Activated CD4-positive, alpha-beta T cell treated with anti-CD3 and anti-CD28 coated beads for 48 hours (primary cell): ENCODE measurements around the gene ACSS2.

Experiments
- DNase-seq: peaks from one replicate; pipeline ENCODE4 v3.0.0-alpha.2; 2020

ACSS2 gene, protein sequence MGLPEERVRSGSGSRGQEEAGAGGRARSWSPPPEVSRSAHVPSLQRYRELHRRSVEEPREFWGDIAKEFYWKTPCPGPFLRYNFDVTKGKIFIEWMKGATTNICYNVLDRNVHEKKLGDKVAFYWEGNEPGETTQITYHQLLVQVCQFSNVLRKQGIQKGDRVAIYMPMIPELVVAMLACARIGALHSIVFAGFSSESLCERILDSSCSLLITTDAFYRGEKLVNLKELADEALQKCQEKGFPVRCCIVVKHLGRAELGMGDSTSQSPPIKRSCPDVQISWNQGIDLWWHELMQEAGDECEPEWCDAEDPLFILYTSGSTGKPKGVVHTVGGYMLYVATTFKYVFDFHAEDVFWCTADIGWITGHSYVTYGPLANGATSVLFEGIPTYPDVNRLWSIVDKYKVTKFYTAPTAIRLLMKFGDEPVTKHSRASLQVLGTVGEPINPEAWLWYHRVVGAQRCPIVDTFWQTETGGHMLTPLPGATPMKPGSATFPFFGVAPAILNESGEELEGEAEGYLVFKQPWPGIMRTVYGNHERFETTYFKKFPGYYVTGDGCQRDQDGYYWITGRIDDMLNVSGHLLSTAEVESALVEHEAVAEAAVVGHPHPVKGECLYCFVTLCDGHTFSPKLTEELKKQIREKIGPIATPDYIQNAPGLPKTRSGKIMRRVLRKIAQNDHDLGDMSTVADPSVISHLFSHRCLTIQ

DNA sequence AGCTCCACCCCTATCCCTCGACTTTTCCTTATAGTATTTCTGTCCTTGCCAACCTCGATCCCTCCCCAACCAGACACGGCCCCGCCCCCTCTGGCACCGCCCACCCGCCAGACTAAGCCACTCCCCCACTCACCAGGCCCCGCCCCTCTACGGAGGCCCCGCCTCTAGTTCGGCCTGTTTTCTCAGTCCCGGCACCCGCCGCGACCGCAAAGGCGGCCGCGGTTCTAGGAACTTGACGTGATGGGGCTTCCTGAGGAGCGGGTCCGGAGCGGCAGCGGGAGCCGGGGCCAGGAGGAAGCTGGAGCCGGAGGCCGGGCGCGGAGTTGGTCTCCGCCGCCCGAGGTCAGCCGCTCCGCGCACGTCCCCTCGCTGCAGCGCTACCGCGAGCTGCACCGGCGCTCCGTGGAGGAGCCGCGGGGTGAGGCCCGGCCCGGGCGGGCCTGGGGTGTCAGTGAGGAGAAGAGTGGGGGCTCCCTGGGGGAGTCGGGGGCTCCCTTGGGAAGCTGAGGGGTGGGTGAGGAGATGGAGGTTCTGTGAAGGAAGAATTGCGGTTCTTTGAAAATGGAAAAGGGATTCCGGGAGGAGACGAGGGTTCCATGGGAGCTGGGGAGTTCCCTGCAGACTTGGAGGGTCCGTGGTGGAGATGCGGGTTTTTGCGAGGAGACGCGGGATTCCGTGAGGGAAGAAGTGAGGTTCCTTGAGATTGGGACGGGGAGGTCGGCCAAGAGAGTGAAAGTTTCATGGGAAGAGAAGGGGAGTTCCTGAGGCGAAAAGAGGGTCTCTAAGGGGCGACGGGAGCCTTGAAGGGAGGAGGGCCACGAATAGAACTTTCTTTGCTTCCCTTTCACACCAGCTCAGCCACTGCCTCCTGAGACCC lies at the start of gene ACSS2:
ACSS2 (plus strand) TSS at position 207 of the 877 bp plus-strand sequence; CDS start at position 241, 34 bp downstream.
- DNase-seq, result peak; percentile 99

DNA sequence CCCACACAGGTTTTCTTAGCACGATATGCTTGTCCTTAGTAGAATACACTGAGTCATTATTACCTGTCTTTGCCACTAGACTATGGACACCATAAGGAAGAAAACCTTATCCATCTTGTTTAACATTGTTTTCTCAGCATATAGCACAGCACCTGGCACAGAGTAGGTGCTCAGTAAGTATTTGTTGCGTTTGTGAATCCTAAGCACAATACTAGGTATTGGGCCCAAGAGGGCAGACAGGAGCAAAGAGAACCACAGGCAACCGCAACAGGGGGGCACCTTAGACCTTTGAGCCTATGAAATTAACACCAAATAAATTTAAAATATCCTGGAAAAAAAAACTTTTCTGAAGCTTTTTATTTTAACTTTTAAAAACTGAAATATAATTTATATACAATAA lies 47.2 kb upstream of the ACSS2 start:
- DNase-seq, result no peak

DNA sequence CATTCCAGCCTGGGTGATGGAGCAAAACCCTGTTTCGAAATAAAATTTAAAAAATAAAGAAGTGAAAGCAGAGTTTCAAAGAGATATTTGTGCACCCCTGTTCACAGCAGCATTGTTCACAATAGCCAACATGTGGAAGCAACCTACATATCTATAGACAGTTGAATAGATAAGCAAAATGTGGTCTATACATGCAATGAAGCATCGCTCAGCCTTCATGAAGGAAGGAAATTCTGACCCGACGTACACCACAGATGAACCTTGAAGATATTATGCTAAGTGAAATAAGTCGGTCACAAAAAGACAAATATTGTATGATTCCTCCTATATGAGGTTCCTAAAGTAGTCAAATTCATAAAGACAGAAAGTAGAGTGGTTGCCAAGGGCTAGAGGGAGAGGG lies 44.5 kb upstream of the ACSS2 start:
- DNase-seq, result no peak

DNA sequence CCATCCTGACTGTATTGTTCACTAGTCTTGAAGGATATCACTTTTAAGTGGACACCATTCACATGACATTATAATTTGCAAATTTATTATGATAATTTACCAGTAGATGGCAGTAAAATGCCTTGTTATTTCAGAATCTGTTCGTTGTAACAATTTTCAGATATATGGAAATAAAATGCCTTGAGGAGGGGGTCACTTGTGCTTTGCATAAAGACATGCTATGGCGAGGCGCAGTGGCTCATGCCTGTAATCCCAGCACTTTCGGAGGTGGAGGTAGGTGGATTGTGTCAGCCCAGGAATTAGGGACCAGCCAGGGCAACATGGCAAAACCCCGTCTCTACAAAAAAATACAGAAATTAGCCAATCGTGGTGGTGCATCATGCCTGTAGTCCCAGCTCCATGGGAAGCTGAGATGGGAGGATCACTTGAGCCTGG lies 41.9 kb upstream of the ACSS2 start:
- DNase-seq, result no peak

DNA sequence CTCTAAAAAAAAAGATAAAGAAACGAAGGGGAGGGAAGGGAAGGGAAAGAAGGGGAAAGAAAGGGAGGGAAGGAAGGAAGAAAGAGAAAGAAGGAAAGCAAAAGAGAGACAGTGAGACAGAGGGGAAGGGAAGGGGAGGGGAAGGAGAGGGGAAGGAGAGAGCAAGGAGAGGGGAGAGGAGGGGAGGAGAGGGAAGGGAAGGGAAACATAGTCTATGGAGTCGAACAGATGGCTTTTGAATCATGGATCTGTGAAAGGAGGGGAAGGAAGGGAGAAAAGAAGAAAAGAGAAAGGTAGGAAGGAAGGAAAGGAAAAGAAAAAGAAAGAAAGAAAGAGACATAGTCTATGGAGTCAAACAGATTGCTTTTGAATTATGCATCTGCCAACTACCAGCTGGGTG lies 34.3 kb upstream of the ACSS2 start:
- no peak for DNase-seq

DNA sequence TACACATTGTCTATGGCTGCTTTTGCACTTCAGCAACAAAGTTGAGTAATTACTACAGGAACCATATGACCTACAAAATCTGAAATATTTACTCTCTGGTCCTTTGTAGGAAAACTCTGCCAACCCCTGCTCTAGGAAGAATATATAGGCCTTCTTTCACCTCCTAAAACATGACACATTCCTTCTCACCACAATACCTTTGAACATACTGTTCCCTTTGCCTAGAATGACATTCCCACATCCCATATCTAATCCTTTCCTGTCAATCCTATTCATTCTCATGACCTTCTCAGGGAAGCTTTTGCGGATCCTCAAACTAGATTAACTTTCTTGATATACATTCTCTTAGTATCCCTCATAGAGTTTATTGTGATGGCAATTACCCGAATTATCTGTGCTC lies 33.0 kb upstream of the ACSS2 start:
- DNase-seq, result no peak

DNA sequence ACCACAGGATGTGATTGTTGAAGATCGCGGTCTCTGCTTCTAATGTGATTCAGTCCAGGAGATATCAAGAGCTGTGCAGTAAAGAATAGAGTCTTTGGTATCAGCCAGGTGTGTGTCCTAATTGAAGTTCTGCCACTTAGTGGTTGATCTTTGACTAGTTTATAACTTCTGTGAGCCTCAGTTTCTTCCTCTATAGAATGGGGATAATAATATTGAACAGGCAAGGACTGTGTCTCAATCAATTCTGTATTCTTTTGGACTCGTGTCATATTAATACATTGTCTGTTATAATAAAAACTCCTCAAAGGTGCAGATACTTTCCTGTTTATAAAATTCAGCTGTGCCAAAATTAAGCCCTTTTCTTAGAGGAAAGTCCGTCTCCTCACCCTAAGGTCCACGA lies 27.8 kb upstream of the ACSS2 start:
- no peak for DNase-seq

DNA sequence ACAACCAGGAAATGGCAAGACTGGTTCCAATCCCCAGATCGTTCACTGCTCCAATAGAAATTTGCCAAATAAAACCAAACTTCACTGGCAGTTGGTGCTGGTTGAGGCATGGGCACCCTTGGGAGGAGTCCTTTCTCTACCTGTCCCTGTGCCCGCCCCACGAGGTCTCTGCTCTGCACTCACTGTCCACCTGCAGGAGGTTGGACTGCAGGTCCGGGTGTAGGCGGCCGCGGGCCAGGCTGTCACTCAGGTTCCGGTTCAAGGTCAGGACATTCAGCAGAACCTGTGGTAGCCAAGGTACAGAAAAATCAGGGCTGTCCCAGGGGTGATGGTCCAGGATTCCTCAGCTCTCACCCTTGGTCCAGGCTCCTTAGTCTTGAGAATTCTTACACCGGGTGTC lies 26.6 kb upstream of the ACSS2 start:
- no peak for DNase-seq

DNA sequence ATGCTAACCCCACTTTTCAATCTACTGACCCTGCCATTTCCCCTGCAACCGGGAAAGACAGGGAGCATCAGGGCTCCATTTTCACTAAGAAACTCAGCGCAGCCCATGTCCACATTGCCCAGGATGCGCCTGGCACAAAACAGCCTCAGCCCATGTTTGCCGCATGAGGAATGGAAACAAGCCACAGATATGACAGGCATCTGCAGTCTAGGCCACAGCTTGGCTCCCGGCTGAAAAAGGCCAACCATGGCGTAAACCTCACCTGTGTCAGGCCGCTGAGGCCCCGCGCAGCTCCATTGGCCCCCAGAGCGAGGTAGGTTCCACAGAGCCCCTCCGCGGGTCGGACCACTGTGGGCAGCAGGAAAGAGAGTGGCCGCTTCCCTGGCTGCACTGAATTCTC lies 25.4 kb upstream of the ACSS2 start:
- DNase-seq, result no peak

DNA sequence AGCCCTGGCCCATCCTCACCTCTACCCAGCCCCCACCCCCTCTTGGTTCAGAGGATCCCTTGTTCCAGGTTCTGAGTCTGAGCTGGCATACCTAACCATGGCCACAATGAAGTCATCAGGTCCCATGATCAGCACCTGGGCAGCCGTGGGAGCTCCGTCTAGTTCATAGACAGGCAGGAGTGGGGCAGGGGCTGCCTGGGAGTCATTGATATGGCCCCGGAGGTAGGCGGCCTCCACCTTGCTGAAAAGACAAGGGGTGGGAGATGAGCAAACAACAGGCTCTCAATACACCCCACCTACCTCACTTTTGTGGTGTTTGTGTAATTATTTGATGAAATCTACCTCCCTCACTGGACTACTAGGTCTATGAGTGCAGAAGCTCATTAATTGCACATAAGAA lies 24.1 kb upstream of the ACSS2 start:
- DNase-seq, result no peak

DNA sequence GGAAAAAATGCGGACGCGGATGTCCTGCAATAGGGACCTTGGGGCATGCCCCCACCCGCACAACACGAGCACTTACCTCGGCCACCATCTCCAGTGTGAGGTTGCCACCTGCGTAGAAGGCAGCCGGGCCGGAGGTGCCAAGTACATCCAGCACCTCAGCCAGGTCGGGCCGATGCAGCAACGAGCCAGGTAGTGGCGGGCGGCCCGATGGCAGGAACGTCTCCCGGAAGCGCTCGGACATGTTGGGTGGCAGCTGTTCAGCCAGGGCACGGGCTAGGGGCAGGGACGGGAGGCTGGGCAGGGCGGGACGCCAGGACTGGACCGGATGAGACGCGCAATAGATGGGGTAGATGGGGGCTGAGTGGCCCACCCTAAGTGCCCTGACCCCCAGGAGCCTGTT lies 17.0 kb upstream of the ACSS2 start:
- DNase-seq, result no peak

DNA sequence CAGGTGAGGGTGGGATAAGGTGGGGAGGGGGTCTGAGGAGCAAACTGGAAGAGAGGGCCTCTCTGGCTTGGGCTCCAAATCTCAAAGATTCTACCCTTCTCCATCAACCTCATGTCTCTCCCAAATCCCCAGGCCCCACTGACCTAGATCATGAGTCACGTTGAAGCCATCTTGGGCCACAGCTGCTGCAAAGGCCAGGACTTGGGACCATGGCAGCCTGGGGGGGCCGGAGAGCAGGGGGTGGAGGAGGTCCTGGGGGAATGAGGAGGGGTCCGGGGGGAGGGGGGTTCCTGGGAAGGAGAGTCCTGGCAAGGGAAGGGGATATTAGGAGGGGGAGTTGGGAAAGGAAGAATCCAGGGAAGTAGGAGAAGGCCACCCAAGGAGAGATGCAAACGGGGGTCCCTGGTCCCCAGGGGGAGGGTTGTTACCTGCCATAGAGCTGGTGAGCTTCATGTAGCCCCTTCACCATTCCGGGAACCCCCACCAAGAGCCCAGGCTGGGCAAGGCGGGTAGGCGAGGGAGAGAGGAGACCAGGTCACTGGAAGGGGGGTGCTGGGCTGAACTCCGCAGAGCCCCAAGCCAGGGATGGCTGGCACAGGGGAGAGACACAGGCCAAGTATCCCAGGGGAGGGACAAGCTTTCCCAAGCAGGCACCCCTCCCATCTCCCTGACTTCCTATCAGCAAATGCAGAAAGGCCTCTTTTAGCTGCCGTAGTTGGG lies 16.4 kb upstream of the ACSS2 start:
- no peak for DNase-seq

DNA sequence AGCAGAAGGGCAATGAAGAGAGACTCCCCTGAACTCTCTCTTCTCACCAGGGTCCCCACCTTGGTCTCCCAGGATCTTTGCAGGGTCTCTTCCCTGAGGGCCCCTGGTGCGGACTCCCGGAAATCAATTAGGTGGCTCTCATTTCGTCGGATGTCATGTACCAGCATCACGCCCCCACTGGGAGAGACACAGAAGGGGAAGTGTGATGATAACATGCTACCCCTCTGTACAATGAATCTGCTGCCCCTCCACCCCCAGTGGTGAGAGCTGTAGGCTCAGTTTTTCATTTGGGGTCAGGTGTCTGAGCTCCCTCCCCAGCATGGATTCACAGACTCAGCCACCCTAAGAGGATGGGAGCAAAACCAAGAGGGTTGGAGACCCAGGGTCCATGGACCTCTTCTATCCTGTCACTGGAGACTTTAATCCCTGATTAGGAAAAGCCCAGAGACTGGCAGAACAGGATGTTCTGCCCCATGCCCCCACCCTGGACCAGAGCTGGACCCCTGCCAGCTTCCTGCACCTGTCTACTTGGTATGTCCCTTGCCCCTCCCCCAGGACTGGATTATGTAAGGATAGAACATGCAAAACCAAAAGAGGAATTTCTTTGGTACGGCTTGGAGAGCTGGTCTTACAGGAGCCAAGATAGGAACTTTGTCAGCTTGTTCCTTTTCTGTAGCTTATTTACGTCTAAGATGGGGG lies 14.9 kb upstream of the ACSS2 start:
- no peak for DNase-seq

DNA sequence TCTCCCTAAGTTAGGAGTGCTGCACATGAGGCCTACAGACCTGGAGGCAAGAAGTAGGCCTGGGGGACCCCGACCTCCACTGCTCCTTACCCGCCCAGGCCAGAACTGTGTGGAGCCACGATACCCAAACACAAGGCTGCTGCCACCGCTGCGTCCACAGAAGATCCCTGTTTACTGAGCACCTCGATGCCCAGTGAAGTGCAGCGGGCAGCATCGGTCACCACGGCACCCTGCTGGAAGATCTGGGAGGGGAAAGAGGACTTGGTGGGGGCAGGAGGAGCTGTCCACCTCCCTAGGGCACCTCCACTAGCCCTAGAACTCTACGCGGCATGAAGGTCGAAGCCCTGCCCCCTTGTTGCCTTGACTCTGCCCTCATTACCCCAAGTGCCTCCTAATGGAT lies 13.7 kb upstream of the ACSS2 start:
- DNase-seq, result no peak

DNA sequence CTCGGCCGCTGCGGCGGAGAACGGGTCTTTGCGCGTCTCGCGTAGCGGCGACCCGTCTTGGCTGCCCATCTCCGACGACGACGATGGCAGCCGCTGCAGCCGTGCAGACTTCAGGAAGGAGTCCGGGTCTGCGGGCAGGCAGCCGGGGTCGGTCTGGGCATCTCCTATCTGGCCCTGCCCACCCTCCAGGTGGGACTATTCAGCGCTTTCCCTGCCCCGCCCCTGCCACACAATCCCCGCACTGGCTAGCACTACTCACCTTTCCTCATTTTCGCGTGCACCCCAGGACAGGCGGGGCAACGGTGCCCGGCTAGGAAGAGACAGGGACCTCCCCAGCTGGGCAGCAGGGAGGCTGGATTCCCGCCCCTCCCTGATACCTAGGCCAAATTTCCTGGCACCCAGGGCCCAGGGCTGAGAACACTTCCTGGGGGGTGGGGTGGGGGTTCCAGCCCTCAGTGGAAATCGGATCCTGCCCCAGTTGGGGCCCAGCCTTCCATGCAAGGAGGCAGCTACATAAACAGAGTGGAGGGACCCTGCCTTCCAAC lies 12.9 kb upstream of the ACSS2 start:
- no peak for DNase-seq

DNA sequence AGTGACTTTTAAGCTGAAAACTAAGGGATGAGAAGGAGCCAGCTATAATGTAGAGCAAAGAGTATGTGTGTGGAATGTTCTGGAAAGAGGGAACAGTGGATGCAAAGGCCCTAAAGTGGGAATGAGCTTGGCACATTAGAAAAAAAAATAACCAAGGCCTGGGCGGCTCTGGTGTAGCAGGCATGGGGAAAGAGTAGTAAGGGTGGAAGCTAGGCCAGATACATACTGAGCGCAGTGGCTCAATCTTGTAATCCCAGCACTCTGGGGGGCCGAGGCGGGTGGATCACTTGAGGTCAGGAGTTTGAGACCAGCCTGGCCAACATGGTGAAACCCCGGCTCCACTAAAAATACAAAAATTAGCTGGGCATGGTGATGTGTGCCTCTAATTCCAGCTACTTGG lies 12.2 kb upstream of the ACSS2 start:
- no peak for DNase-seq

DNA sequence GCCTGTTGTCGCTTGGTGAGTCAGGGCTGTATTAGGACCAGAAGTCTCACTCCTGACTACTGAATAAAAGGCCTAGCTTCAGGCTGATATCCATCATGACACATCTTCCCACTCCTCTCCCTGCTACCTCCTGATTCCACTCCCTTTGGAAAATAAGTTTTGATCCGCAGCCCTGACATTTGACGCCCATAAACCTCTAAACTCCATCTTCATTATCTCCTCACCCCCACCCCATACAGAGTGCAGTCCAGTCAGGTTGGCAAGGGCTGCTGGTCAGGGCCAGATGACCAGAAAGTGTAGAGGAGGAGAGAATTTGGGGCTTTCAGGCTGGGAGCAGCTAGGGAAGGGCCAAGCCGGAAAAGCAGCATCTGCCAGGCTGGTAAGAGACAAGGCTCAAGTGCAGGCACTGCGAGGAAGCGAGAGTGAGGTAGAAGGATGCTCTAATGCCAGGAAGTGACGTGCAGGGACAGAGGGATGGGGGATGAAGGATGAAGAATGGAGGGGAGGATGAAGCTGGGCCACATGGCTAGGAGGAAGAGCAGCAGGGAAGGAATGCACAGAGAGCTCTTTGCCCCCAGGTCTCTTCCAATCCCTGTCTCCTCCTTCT lies 5.0 kb upstream of the ACSS2 start:
- DNase-seq, result no peak

DNA sequence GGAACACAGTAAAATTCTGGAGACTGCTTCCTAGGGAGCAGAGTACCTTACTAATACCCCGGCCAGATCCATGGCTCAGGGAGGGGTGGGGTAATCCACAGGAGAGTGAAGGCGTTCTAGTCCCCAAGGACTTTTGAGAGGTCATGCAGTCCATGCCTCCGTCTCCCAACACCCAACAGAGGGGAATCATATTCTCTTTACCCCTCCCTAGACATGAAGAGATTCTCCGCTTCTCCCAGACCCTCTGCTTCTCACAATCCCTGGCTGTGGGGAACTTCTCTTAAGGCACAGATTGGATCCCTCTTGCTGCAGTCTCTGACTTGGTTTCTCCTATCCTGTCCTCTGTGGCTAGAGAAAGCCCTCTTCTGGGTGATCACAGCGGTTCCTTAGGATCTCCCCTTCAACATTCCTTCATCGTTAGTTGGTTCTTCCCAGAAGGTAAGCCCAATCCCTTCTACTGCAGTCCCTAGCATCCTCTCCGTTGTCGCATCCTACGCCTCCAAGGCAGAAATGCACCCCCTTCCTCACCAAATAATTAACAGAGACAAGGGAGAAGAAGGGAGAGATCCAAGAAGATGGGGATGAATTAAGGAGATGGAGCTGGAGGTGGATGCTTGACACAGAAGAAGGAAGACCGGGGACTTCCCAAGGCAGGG lies 4.3 kb upstream of the ACSS2 start:
- no peak for DNase-seq

DNA sequence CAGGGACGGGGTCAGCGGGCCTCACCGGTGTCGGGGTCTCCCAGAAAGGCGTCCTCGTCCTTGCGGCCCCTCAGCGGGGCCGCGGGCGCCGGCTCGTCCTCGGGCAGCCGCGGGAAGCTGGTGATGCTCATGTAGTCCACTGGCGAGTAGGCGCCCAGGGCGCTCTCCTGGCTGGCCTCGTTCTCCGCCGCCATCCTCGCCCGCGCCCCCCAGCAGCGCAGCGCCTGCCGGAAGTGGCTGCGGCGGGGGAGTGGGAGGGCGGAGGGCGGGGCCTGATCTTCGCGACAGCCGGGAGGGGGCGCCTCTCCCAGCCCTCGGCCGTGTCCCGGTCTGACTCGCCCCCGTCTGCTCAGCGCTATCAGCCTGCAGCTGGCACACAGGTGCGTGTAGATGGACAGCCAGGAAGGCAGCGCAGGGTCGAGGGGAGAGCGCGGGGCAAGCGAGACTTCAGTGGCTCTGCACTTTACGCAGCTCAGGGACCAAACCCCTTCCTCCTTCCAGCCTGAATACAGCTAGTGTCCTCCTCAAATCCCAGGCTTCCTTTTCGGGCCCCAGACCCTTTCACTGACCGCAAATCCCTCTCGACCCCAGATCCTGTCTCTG lies 3.7 kb upstream of the ACSS2 start, which contains the start of gene GGT7:
GGT7 (minus strand) TSS at position 235 of the 603 bp plus-strand sequence; CDS start at position 194, 41 bp downstream.
- peak; percentile 90 for DNase-seq

DNA sequence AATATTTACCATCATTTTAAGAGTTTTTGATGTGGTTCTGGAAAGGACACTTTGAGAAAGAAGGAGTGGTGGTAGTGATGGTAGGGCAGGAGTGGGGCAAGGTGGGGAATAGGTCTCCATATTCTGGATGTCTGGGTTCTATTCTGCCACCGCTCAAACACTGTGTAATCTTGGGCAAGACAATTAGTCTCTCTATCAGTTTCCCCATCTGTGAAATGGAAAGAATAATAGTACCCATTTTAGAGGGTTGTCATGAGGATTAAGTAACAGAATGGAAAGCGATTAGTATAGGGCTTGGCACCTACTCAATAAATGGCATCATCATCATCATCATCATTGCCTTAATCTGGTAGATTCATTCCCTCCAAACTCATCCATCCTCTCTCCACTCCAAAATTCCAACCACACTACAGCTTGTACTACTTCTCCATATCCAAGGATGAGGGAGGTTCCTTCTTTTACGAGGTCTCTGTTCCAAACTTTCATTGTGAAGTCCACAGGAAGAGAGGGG lies 2.8 kb upstream of the ACSS2 start:
- no peak for DNase-seq
